K562 (cell line): ENCODE data around the gene MAPK8IP1.

Source experiments
- ATF6 ChIP-seq: sonication (generic); formaldehyde crosslinking; IDR thresholded peaks from 2 replicates; pipeline ENCODE4 v1.4.0; 2020; ENCODE audit warnings: mild to moderate bottlenecking, missing genetic modification reagents
- CHD7 ChIP-seq: fragments of 200-600 bp; sonication (generic); IDR thresholded peaks from one replicate; pipeline ENCODE4 v1.6.1; 2012; ENCODE audit warnings: mild to moderate bottlenecking, low read depth, low read length, inconsistent platforms
- HDAC2 ChIP-seq: fragments of 450-650 bp; IDR thresholded peaks from 2 replicates; pipeline ENCODE4 v1.6.1; 2016; ENCODE audit warnings: mild to moderate bottlenecking
- JUND ChIP-seq, 2 experiments: IDR thresholded peaks; 2 replicates in 1 of 2; 3 replicates in 1 of 2; pipeline ENCODE4 v1.6.1; 2011; ENCODE audit warnings: borderline replicate concordance in 2 of 2, low read depth in 2 of 2, low read length in 2 of 2, improper control_type of control experiment in 1 of 2, missing biosample characterization in 1 of 2, missing genetic modification characterization in 1 of 2, missing genetic modification reagents in 1 of 2
- NFYB ChIP-seq: IDR thresholded peaks from 2 replicates; pipeline ENCODE4 v1.6.1; 2011; ENCODE audit warnings: mild to moderate bottlenecking, moderate library complexity; ENCODE audit not compliant: insufficient read length; ENCODE audit errors: extremely low read depth
- POLR2A ChIP-seq: fragments of 450-650 bp; conservative IDR thresholded peaks from 2 replicates; pipeline ENCODE4 v1.6.1; 2016
- RAD21 ChIP-seq, 2 experiments: fragments of 250-450 bp in 1 of 2; fragments of 450-650 bp in 1 of 2; sonication (Bioruptor Pico) in 1 of 2; formaldehyde crosslinking in 1 of 2; IDR thresholded peaks in 1 of 2; conservative IDR thresholded peaks in 1 of 2; 2 replicates each; pipeline versions ENCODE4 v1.4.0 to v1.8.0; 2020 to 2022; ENCODE audit warnings: mild to moderate bottlenecking in 2 of 2, moderate library complexity in 1 of 2
- TCF7 ChIP-seq: sonication (generic); IDR thresholded peaks from 2 replicates; pipeline ENCODE4 v1.6.1; 2016; ENCODE audit warnings: antibody characterized with exemption, borderline replicate concordance
- TEAD2 ChIP-seq: fragments of 450-650 bp; IDR thresholded peaks from 2 replicates; pipeline ENCODE4 v1.6.1; 2016; ENCODE audit warnings: missing genetic modification characterization, control low read depth, missing compliant biosample characterization
- ZNF584 ChIP-seq: fragments of 200-800 bp; sonication (Bioruptor generic); IDR thresholded peaks from 2 replicates; pipeline ENCODE4 v1.6.1; 2016; ENCODE audit warnings: low read depth, mild to moderate bottlenecking, missing genetic modification characterization, missing compliant biosample characterization
- TF ChIP-seq, protein P1 (sequence below), 3 experiments: IDR thresholded peaks in 2 of 3; conservative IDR thresholded peaks in 1 of 3; 2 replicates each; pipeline ENCODE4 v1.5.1; 2011 to 2012; ENCODE audit warnings: low read length in 3 of 3, mild to moderate bottlenecking in 3 of 3, control low read depth in 2 of 3, improper control_type of control experiment in 1 of 3, inconsistent platforms in 1 of 3, low read depth in 1 of 3, mixed read lengths in 1 of 3, moderate library complexity in 1 of 3; ENCODE audit not compliant: insufficient read depth in 2 of 3

- no peak for TF ChIP-seq TCF7
- no peak for TF ChIP-seq ZNF584
- TF ChIP-seq ATF6 (CRISPR knock-in tag) = no peak
- no peak for TF ChIP-seq HDAC2
- TF ChIP-seq POLR2A = no peak
- TF ChIP-seq, protein P1, sequence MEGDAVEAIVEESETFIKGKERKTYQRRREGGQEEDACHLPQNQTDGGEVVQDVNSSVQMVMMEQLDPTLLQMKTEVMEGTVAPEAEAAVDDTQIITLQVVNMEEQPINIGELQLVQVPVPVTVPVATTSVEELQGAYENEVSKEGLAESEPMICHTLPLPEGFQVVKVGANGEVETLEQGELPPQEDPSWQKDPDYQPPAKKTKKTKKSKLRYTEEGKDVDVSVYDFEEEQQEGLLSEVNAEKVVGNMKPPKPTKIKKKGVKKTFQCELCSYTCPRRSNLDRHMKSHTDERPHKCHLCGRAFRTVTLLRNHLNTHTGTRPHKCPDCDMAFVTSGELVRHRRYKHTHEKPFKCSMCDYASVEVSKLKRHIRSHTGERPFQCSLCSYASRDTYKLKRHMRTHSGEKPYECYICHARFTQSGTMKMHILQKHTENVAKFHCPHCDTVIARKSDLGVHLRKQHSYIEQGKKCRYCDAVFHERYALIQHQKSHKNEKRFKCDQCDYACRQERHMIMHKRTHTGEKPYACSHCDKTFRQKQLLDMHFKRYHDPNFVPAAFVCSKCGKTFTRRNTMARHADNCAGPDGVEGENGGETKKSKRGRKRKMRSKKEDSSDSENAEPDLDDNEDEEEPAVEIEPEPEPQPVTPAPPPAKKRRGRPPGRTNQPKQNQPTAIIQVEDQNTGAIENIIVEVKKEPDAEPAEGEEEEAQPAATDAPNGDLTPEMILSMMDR (IDR thresholded peaks at IDR 0.05 in 2 of 3, conservative IDR thresholded peaks at IDR 0.05 in 1 of 3; ENCODE audit: insufficient read depth in 2 of 3, low read depth in 1 of 3, low read length in 3 of 3) = no peak
- TF ChIP-seq NFYB = no peak
- no peak for TF ChIP-seq JUND (IDR thresholded peaks at IDR 0.05; ENCODE audit: borderline replicate concordance, low read depth, low read length)
- no peak for TF ChIP-seq JUND (tag; IDR thresholded peaks at IDR 0.05; ENCODE audit: borderline replicate concordance, low read depth, low read length)
- TF ChIP-seq CHD7 = no peak
- TF ChIP-seq TEAD2 (tag) = no peak
- TF ChIP-seq RAD21 (CRISPR knock-in tag; conservative IDR thresholded peaks at IDR 0.05 in 1 of 2, IDR thresholded peaks at IDR 0.05 in 1 of 2) = no peak
These were observed 2.1 kb downstream of the MAPK8IP1 start for GRCh38 chr11:45887587-45887986.
